HG03103 (cell line): Measurements from ENCODE around the gene C3orf33.
A peak's percentile ranks its signal among the peaks of the same experiment; 100 is the strongest.

Source experiments
- ATAC-seq: cut with Tn5 transposase; IDR thresholded peaks from one replicate; pipeline ENCODE4 v1.9.1; 2021; ENCODE audit warnings: low read depth; ENCODE audit not compliant: unreplicated experiment

Gene C3orf33

DNA sequence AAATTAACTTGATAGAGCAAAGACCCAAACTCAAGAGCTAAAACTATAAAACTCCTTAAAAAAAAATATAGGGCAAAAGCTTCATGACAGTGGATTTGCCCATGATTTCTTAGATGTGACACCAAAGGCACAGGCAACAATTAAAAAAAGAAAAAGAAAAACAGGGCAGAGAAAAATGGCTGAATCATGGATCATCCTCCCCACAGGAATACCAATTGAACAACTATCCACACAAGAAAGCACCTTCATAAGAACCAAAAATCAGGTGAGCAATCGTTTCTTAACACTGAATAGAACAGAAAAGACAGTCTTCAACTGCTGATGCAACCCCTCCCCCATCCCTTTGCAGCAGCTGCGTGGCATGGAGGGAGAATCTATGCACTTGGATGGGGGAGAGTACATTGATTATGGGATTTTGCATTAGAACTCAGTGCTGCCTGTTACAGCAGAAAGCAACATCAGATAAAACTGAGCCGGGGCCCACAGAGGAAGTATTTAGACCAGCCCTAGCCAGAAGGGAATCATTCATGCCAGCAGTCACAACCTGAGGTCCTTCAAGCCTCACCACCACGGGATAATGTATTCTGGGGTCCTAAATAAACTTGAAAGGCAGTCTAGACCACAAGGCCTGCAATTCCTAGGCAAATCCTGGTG lies 15.7 kb downstream of the C3orf33 start:
- ATAC-seq = no peak

GRCh38 chr3:155785662-155786295 lies 20.3 kb downstream of the C3orf33 start:
- no peak for ATAC-seq

DNA sequence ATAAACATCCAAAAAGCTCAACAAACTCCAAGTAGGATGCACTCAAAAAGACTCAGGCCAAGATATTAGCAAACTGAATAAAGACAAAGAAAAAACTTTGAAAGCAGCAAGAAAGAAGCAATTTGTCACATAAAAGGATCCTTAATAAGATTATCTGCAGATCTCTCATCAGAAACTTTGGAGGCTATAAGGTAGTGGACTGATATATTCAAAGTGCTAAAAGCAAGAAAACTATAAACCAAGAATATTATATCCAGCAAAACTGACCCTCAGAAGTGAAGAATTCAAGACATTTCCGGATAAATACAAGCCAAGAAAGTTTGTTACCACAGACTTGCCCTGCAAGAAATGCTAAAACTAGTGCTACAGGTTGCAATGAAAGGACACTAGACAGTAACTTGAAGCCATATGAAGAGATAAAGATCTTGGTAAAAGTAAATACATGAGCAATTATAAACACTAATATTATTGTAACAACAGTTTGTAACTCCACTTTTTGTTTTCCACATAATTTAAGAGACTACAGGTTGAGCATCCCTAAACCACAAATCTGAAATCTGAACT lies 23.6 kb downstream of the C3orf33 start:
- ATAC-seq = no peak

GRCh38 chr3:155780291-155780690 lies 25.8 kb downstream of the C3orf33 start:
- no peak for ATAC-seq

- no peak for ATAC-seq
Measured at GRCh38 chr3:155778462-155778861, 27.6 kb downstream of the C3orf33 start.

DNA sequence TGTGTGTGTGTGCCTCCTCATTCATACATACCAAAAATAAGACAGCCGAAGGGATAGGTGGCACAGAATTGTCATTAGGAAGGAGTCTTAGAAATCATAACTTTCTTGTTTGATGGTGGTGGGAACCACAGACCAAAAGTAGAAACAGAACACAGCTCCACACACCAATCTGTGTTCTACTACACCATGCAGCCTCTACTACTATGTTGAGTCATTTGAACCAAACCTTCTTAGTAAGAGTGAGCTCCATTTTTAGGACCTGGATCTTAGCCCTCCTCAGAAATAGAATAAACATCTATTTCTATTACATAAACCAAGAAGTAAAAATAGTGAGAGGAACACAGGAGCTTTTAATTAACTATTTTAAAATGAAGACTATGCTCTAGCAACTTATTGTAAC lies 33.3 kb downstream of the C3orf33 start:
- ATAC-seq = no peak

- ATAC-seq = no peak
Measured at GRCh38 chr3:155771126-155771525, 35.0 kb downstream of the C3orf33 start.

DNA sequence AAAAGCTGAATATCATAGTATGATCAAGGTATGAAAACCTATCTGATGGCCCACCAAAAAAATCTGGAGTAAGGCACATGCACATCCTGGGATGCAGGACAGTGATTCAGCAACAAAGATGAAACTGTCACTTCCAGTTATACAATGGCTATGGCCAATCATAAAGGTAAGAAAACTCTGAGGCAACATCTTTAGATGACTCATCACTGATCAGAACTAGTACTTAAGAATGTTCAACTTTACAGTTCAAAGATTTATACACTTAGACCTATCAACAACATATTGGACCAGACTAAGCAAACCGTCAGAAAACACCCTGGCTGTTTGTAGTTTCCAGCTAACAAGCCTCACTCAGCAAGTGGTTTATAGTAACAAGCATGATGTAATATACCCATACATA lies 39.9 kb downstream of the C3orf33 start:
- ATAC-seq = no peak

GRCh38 chr3:155763870-155764463 lies 42.1 kb downstream of the C3orf33 start:
- no peak for ATAC-seq

DNA sequence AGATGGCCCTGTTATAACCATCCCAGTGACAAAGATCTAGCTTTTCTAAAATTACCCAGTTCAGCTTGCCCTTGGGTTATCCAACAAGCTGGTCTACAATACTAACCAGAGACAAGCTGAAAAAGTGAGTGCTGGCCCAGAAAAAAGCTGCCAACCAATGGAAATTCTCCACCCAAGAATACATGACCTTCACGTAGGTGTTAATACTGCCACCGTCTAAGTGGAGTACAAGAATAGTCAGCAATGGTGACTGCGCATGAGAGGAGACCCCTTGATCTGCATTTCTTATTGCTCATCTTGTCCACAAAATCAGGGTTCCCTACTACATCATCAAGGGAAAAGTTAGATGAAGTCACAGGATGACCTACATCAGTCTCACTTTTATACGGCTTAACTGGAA lies 45.4 kb downstream of the C3orf33 start:
- no peak for ATAC-seq

DNA sequence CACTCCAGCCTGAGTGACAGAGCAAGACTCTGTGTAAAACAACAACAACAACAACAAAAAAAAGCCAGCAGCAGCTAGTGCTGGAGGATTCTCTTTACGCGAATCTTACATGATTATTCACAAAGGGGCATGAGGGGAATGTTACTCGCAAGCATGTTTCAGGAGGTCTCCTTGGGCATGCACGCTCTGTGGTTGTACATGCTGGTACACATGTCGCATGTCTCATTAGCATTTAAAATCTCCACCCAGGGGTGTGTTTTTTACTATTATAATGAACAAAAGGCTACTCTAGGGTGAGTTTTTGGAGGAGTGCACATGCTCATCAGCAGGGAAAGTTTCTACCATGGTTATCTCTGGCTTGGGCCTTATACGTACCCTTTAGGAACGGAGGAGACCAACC lies 48.5 kb downstream of the C3orf33 start:
- no peak for ATAC-seq

DNA sequence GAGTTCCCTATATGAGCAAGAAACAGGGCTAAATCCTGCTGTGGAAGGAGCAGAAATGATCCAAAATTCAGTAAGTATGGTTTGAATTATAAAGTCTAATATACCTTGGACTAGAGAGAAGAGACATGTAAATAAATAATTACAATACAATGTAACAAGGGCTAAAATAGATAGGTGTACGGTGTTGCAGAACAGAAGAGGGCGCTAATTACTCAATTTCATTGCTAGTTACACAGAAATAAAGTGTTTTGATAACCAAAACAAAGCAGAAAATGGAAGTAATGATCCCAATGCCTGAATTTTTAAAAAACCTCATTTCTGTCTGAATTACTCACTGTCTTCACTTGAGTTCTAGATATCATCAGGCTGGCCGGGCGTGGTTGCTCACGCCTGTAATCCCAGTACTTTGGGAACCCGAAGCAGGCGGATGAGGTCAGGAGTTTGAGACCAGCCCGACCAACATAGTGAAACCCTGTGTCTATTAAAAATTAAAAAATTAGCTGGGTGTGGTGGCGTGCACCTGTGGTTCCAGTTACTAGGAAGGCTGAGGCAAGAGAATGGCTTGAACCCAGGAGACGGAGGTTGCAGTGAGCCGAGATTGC lies 52.9 kb downstream of the C3orf33 start:
- ATAC-seq = no peak

DNA sequence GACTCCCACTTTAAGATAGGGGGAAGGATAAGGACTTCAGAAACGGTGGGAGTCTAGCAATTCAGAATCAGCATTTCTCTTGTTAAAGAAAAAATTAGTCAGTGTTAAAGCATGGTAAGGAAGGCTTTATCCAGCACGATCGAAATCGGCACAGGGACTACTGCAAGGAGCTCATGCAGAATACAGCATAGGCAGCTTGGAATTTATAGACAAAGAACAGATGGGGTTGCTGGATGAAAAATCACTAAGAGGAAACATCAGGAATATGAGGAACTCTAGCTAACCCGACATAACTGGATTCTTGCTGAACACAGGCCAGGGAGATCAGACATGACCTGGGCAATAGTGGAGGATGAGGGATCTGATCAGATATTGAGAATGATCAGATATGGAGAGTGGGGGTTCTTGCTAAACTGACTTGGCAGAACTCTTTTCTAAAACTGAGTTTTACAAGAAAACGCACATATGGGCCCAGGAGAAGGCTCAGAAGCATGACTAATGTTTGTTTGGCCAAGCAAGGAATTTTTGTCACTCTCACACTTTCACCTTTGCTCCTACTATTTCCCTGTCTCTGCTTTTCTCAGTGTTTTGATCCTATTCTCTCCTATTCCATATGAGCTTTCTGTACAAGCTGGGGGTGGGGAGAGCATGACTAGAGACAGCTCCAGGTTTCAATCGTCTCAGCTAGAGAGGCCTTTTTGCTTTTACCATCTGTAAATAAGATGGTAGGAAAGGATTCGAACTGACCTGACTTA lies 57.3 kb downstream of the C3orf33 start:
- ATAC-seq = no peak

GRCh38 chr3:155747946-155748290 lies 58.2 kb downstream of the C3orf33 start:
- ATAC-seq = no peak

- ATAC-seq = no peak
Measured at GRCh38 chr3:155747286-155747945, 58.7 kb downstream of the C3orf33 start.

DNA sequence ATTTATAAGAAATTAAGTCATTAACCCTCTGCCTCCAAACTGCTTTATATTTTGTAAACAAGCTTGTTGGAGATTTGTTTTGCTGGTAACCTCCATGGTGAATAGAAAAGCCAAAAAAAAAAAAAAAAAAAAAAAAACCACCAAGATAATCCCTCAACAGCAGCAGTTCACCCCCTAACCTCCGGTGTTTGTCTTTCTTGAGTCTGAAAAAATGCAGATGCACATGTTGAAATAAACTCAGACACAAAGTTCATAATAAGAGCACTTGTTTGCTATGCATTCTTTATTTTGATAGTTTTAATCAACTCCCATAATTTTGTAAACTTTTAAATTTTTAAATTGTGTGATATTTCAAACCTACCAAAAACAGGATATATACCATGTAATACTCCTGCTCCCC lies 59.4 kb downstream of the C3orf33 start:
- no peak for ATAC-seq

DNA sequence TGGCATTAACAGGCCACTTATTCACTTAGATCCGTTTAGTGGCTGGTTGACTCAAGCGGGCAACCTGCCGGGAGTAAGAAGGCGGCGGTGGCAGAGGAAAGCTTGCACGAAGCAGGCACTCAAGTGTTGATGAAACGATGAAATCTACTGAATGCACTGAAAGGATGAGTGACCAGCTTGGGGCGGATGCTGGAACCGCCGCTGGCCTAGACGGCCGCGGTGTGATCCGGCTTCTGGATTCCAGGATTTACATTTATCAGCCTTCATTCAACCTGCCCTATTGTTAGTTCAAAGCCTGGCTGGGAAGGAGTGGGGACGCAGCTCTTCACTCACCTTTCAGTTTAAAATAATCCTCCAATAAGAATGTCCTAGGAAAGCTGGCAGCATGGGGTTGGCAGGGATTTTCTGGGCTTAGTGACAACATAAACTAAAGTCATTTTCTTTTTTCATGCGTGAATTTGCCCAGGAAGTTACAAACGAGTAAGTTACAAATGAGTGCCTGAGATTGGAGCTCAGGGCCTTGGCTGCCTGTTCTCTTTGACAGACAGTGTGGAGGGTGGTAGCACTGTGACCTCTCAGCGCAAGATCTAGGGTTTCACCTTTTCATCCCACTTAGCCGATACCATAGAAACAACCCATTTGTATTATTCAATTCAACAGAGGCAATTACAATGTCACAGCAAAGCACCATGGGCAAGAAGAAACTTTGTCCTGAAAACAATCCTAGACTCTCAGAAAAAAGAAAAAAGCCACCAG lies 60.1 kb downstream of the C3orf33 start:
- ATAC-seq = no peak

DNA sequence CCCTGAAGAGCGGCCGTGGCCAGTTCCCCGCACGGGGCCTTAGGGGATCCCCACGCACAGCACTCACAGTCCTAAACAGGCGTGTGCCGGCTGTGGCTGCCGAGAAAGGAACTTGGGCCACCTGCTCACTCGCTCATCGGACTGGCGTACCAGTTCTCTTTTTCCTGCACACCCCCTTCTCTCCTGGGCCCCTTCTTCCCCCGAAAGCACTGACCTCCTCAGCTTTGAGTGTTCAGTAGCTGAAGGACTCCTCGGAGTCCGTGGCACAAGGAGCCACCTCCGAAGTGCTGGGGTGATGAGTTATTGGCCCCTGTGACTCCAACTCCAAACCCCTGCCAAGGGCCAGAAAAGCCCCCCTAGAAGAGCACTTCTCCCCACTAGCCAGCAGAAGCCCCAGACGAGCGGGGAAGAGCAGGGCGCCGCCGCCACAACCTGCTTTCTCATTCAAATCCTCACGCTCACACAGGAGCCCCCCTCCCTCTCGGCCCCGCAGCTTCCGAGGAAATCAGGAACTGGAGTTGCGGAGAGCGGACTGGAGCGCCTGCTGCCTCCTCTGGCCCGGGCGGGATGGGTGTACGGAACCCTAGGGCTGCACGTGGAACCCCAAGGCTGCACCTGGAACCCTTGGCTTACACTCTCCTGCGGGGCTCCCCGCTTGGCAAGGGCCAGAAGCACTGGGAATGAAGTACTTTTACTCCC lies 61.3 kb downstream of the C3orf33 start, which contains the start of gene PLCH1:
Gene PLCH1 (minus strand): TSS at position 446 of the 699 bp plus-strand sequence. CDS start 40,847 bp downstream, outside the sequence.
- ATAC-seq = peak; percentile 47
